ENCODE measurements around the gene ACOX3. TPM values are rescaled to one million over a fixed set of nuclear protein-coding genes. Genes with fewer than 3 reads are reported as not detected.

The ACOX3 gene
- total RNA-seq, 1 donor from 2014 or later, result 21.6 TPM

DNA sequence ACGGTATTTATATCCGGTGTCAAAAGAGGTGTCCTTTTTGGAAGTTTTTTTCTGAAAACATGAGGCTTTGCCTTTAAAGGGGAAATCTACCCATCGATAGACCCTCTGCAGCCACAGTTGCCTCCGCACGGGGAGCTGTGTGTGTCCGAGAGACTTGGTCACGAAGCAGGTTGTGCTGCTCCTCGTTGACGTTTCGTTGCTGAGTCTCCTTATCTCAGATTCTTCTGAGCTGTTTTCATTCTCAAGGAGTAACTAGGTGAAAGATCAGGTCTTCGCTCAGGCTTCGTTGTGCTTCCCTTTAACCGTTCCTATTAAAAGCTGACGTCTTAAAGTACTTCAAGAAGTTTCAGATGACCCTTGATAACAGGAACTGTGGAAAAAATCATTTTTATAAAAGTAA, 23.9 kb upstream of the ACOX3 start:
- intact Hi-C loops (cut with DNase I), result no loop called here
- ATAC-seq (no peak), DNase-seq (no peak)
- no peak overlapping the region for H3K4me3 ChIP-seq
- no peaks in the 10 kb centered on the region for H3K27me3 ChIP-seq
- H3K27ac ChIP-seq, result no peak overlapping the region
- no peaks in the 10 kb centered on the region for H3K4me1 ChIP-seq
- TF ChIP-seq, protein P1, sequence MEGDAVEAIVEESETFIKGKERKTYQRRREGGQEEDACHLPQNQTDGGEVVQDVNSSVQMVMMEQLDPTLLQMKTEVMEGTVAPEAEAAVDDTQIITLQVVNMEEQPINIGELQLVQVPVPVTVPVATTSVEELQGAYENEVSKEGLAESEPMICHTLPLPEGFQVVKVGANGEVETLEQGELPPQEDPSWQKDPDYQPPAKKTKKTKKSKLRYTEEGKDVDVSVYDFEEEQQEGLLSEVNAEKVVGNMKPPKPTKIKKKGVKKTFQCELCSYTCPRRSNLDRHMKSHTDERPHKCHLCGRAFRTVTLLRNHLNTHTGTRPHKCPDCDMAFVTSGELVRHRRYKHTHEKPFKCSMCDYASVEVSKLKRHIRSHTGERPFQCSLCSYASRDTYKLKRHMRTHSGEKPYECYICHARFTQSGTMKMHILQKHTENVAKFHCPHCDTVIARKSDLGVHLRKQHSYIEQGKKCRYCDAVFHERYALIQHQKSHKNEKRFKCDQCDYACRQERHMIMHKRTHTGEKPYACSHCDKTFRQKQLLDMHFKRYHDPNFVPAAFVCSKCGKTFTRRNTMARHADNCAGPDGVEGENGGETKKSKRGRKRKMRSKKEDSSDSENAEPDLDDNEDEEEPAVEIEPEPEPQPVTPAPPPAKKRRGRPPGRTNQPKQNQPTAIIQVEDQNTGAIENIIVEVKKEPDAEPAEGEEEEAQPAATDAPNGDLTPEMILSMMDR (IDR thresholded peaks at IDR 0.05), result no peak
- no peaks in the 10 kb centered on the region for H3K9me3 ChIP-seq
- peaks cover 81% of the 10 kb centered on the region for H3K36me3 ChIP-seq

DNA sequence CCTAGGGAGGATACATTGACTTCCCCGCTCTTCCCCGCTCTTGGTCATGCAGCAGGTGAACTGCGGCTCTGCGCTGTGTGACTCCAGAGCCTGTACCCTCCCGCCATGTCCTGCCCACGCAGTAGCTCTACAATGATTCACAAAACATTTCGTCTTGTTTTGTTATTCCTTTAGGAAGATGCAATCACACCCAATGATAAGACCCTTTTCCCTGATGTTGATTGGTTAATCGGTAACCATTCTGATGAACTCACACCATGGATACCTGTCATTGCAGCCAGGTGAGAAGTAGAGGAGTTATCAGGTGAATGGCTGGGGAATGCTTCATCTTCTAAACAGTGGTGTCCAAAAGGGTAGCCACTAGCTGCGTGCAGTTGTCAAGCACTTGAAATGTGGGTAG, 23.3 kb upstream of the ACOX3 start:
- Histone ChIP-seq H3K9me3 (no peaks in the 10 kb centered on the region), H3K4me3 (no peak overlapping the region), H3K36me3 (peaks cover 86% of the 10 kb centered on the region), H3K4me1 (no peaks in the 10 kb centered on the region), H3K27me3 (no peaks in the 10 kb centered on the region), H3K27ac (no peak overlapping the region)
- TF ChIP-seq, protein P1 (IDR thresholded peaks at IDR 0.05), result no peak
- DNase-seq (no peak), ATAC-seq (no peak)
- intact Hi-C loops (cut with DNase I), result no loop called here

DNA sequence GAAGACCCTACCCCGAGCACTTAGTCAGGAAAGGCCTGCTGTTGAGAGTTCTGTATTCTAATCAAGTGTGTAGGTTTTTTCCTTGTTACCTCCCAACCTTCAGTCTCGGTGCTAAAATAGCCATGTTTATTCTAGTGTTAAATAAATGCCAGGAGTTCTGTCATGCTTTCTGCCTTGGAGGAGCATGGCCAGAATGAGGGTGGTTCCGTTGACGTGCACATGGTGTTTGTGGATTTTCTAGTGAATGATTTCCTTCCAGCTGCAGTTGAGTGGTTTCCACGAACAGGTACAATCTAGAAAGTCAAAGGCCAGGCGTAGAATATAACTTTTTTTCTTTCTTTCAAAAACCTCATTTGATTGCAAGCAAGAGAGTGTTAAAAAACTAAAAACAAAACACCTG, 21.1 kb upstream of the ACOX3 start:
- H3K4me3 ChIP-seq, result no peak overlapping the region
- no peak overlapping the region for H3K27ac ChIP-seq
- no peak for ATAC-seq
- no peaks in the 10 kb centered on the region for H3K9me3 ChIP-seq
- TF ChIP-seq, protein P1 (IDR thresholded peaks at IDR 0.05), result no peak
- DNase-seq, result no peak
- no peaks in the 10 kb centered on the region for H3K27me3 ChIP-seq
- H3K4me1 ChIP-seq, result no peaks in the 10 kb centered on the region
- intact Hi-C loops (cut with DNase I), result no loop called here
- H3K36me3 ChIP-seq, result peaks cover 89% of the 10 kb centered on the region

DNA sequence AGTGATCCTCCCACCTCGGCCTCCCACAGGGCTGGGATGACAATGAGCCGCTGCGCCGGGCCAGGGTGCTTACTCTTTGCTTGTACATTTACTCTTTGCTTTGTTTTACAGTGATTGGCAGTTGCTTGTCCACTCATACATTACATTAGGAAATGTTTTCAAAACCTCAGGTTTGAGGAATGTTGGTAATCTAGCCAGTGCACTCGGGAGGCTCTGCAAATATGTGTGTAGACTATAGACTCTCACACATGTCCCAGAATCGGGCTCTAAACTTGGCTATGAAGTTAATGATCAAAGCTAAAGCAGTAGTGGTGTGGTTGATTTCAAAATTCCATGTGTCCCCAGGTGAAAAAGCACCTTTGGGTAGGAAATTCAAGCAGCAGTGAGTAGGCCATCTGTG, 20.6 kb upstream of the ACOX3 start:
- Histone ChIP-seq H3K27ac (no peak overlapping the region), H3K36me3 (peaks cover 90% of the 10 kb centered on the region)

DNA sequence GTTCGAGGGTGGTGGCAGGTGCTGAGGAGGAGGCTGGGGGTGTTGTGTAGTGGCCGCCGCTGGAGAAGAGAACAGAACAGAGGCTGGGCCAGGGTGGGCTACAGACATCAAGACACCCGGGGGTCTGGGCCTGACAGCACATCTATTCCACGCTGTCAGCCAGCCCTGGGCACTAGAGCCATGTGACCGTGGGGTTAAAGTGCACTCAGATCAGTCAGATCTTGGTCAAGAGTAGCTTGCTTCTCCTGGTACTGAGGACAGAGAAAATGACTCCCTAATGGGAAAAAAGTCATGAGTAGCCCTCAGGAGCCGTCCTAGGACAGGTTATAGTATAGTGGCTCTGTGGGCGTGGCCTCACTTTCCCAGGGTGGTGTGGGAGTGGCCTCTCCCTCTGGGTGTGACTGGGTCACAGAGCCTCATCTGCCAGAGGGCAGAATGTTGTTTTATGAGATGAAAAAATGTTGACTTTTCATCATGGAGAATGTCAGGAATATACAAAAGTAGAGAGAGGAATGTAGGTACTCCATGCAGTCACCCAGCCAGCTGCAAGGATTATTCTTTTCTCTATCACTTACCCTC, 19.4 kb upstream of the ACOX3 start:
- intact Hi-C loops (cut with DNase I), result no loop called here
- TF ChIP-seq, protein P1 (IDR thresholded peaks at IDR 0.05), result no peak
- DNase-seq (no peak), ATAC-seq (peak; percentile 39)
- H3K36me3 ChIP-seq, result peaks cover 90% of the 10 kb centered on the region
- H3K27me3 ChIP-seq, result no peaks in the 10 kb centered on the region
- no peak overlapping the region for H3K27ac ChIP-seq
- no peaks in the 10 kb centered on the region for H3K9me3 ChIP-seq
- H3K4me3 ChIP-seq, result no peak overlapping the region
- no peaks in the 10 kb centered on the region for H3K4me1 ChIP-seq

More for the DNA sequence above, 20.6 kb upstream of the ACOX3 start:
- ATAC-seq, result no peak
- Histone ChIP-seq H3K9me3 (no peaks in the 10 kb centered on the region), H3K4me1 (no peaks in the 10 kb centered on the region), H3K27me3 (no peaks in the 10 kb centered on the region), H3K4me3 (no peak overlapping the region)
- TF ChIP-seq, protein P1 (IDR thresholded peaks at IDR 0.05), result no peak
- DNase-seq, result no peak
- intact Hi-C loops (cut with DNase I), result no loop called here

Measured in upper lobe of right lung (tissue), 1 donor.